Skeletal muscle satellite cell (primary cell): ENCODE results near the gene RLN3.

Experiments
- H3K27me3 ChIP-seq: 2 replicates; pipeline ENCODE4 v1.7.0; 2013; ENCODE audit warnings: low read length; ENCODE audit not compliant: control insufficient read depth, insufficient read depth
- H3K36me3 ChIP-seq: 2 replicates; pipeline ENCODE4 v1.7.0; 2013; ENCODE audit warnings: mild to moderate bottlenecking, control low read depth, low read length; ENCODE audit not compliant: insufficient read depth
- H3K4me1 ChIP-seq: 2 replicates; pipeline ENCODE4 v1.7.0; 2013; ENCODE audit warnings: low read length; ENCODE audit not compliant: control insufficient read depth, insufficient read depth
- H3K4me2 ChIP-seq: 2 replicates; pipeline ENCODE4 v1.7.0; 2013; ENCODE audit warnings: mild to moderate bottlenecking, low read length
- H3K4me3 ChIP-seq: 2 replicates; pipeline ENCODE4 v1.7.0; 2013; ENCODE audit warnings: low read length
- H3K9ac ChIP-seq: 2 replicates; pipeline ENCODE4 v1.7.0; 2013; ENCODE audit warnings: mild to moderate bottlenecking, low read depth, low read length, moderate library complexity
- H3K9me3 ChIP-seq: replicated peaks from 2 replicates; pipeline ENCODE4 v1.7.0; 2013; ENCODE audit warnings: mild to moderate bottlenecking, control low read depth, low read length

The RLN3 gene

DNA sequence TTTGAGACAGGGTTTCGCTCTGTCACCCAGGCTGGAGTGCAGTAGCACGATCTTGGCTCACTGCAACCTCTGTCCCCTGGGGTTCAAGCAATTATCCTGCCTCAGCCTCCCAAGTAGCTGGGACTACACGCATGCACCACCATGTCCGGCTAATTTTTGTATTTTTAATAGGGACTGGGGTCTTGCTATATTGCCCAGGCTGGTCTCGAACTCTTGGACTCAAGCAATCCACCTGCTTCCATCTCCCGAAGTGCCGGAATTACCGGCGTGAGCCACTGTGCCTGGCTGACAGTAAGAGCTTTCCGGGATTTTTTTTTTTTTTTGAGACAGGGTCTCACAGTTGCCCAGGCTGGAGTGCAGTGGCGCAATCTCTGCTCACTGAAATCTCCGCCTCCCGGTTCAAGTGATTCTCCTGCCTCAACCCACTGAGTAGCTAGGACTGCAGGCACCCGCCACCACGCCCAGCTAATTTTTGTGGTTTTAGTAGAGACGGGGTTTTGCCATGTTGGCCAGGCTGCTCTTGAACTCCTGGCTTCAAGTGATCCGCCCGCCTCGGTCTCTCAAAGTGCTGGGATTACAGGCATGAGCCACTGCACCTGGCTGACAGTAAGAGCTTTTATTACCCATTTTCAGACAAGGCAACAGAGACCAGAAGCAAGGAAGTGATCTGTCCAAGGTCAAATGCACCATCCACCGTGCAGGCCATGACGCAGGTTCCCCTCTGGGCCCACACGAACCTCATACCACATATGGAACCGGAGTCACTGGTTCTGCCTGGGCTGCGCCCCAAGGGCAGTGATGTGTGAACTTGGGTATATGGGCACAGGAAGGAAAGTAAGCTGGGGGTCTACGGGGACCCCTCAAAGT, 42.8 kb upstream of the RLN3 start:
- Histone ChIP-seq H3K9me3 (no peaks in the 10 kb centered on the region), H3K4me3 (no peak overlapping the region), H3K36me3 (peaks cover 3% of the 10 kb centered on the region), H3K4me2 (no peak overlapping the region), H3K9ac (no peak overlapping the region), H3K4me1 (peaks cover 13% of the 10 kb centered on the region), H3K27me3 (no peaks in the 10 kb centered on the region)

DNA sequence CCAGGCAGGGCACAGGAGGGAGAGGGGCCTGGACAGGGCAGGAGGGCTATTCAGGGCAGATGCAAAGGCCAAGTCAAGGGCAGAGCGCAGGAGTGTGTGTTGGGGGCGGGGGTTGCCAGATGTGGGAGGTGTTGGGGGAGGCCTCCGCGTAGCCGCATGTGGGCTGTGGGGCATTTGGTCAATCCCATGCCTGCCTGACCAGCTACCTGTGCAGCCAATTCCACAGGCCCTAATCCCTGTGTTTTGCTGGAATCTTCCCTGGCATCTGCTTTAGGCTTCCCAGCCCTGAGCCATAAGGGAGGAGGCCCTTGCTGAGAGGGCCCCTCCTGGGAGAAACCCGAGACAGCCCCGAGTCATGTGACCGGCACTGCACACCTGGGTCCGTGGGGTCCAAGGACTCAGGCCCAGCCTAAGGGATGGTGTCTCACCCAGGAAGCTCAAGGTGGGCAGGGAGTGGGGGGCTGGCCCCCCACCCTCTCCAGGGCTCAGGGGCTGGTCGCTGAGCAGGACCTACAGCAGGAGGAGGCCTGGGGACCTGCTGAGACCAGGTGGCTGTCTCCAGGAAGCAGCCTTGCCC, 42.1 kb upstream of the RLN3 start:
- H3K4me2 ChIP-seq = no peak overlapping the region
- H3K27me3 ChIP-seq = no peaks in the 10 kb centered on the region
- H3K4me3 ChIP-seq = no peak overlapping the region
- H3K4me1 ChIP-seq = peaks cover 13% of the 10 kb centered on the region
- H3K9ac ChIP-seq = no peak overlapping the region
- H3K9me3 ChIP-seq = no peaks in the 10 kb centered on the region
- H3K36me3 ChIP-seq = peaks cover 3% of the 10 kb centered on the region

- peaks cover 13% of the 10 kb centered on the region for H3K4me1 ChIP-seq
- H3K4me3 ChIP-seq = no peak overlapping the region
Observed at GRCh38 chr19:13986348-13986904, 41.5 kb upstream of the RLN3 start.

DNA sequence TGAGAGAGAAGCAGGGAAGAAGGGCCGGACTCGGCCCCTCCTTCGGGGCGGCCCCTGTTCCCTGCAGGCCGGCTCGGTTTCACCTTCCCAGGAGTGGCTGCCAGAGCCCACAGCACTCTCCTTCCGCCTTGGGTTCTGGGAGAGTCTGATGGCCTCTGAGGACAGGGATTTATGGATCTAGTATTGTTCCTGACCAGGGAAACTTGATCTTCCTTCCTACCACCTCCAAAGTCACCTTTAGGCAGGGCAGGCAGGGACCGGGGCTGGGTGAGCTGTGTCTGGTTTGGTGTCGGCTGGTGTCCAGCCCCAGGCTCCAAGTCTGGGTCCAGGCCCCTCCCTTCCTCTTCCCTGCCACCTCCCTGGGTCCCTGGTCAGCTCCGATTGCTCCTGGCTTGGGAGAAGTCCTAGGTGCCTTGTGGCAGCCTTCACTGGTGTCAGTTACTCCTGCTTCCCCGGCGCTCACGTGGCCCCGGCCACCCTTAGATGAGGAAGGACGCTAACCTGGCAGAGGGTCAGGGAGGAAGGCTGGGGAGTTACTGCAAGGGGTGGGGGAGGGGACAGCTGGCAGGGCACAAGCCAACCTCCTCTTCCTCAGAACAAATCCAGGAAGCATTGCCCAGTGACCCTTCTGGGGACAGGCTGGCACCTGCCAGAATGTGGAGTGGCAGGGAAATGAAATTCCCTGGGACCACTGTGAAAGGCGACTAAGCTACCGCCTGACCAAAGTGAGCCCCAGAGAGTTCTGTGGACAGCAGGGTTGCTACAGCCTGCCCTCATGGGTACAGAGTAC, 40.7 kb upstream of the RLN3 start:
- Histone ChIP-seq H3K9me3 (no peaks in the 10 kb centered on the region), H3K36me3 (peaks cover 9% of the 10 kb centered on the region), H3K4me1 (peaks cover 13% of the 10 kb centered on the region), H3K27me3 (no peaks in the 10 kb centered on the region), H3K9ac (no peak overlapping the region), H3K4me3 (no peak overlapping the region), H3K4me2 (no peak overlapping the region)

More at GRCh38 chr19:13986348-13986904, 41.5 kb upstream of the RLN3 start:
- Histone ChIP-seq H3K4me2 (no peak overlapping the region), H3K9ac (no peak overlapping the region), H3K9me3 (no peaks in the 10 kb centered on the region), H3K36me3 (peaks cover 3% of the 10 kb centered on the region), H3K27me3 (no peaks in the 10 kb centered on the region)

- Histone ChIP-seq H3K9ac (no peak overlapping the region), H3K36me3 (peaks cover 9% of the 10 kb centered on the region)
Observed at GRCh38 chr19:13989487-13989886, 38.5 kb upstream of the RLN3 start.

GRCh38 chr19:13990085-13990484, 37.9 kb upstream of the RLN3 start:
- Histone ChIP-seq H3K27me3 (no peaks in the 10 kb centered on the region), H3K9ac (no peak overlapping the region)

More at GRCh38 chr19:13989487-13989886, 38.5 kb upstream of the RLN3 start:
- H3K4me3 ChIP-seq = no peak overlapping the region
- H3K4me1 ChIP-seq = peaks cover 13% of the 10 kb centered on the region
- no peaks in the 10 kb centered on the region for H3K9me3 ChIP-seq
- no peaks in the 10 kb centered on the region for H3K27me3 ChIP-seq
- H3K4me2 ChIP-seq = no peak overlapping the region

GRCh38 chr19:13992025-13992424, 35.9 kb upstream of the RLN3 start:
- no peak overlapping the region for H3K4me3 ChIP-seq
- no peaks in the 10 kb centered on the region for H3K9me3 ChIP-seq
- H3K4me2 ChIP-seq = no peak overlapping the region
- H3K27me3 ChIP-seq = no peaks in the 10 kb centered on the region
- H3K36me3 ChIP-seq = peaks cover 9% of the 10 kb centered on the region
- H3K9ac ChIP-seq = no peak overlapping the region
- H3K4me1 ChIP-seq = peaks cover 7% of the 10 kb centered on the region

More at GRCh38 chr19:13990085-13990484, 37.9 kb upstream of the RLN3 start:
- Histone ChIP-seq H3K9me3 (no peaks in the 10 kb centered on the region), H3K4me3 (no peak overlapping the region), H3K4me2 (no peak overlapping the region), H3K36me3 (peaks cover 9% of the 10 kb centered on the region), H3K4me1 (peaks cover 13% of the 10 kb centered on the region)

GRCh38 chr19:13993590-13994300, 34.2 kb upstream of the RLN3 start:
- H3K4me2 ChIP-seq = no peak overlapping the region
- no peak overlapping the region for H3K4me3 ChIP-seq
- no peak overlapping the region for H3K9ac ChIP-seq
- peaks cover 3% of the 10 kb centered on the region for H3K9me3 ChIP-seq
- H3K36me3 ChIP-seq = peaks cover 22% of the 10 kb centered on the region
- H3K27me3 ChIP-seq = no peaks in the 10 kb centered on the region
- H3K4me1 ChIP-seq = peaks cover 3% of the 10 kb centered on the region

- Histone ChIP-seq H3K27me3 (no peaks in the 10 kb centered on the region), H3K9me3 (peaks cover 10% of the 10 kb centered on the region), H3K36me3 (peaks cover 27% of the 10 kb centered on the region), H3K4me3 (no peak overlapping the region), H3K4me2 (no peak overlapping the region), H3K4me1 (peaks cover 3% of the 10 kb centered on the region), H3K9ac (no peak overlapping the region)
Observed at GRCh38 chr19:13995017-13995728, 32.8 kb upstream of the RLN3 start.

- Histone ChIP-seq H3K9ac (no peak overlapping the region), H3K4me1 (peaks cover 3% of the 10 kb centered on the region), H3K4me3 (no peak overlapping the region), H3K9me3 (peaks cover 10% of the 10 kb centered on the region), H3K27me3 (no peaks in the 10 kb centered on the region), H3K36me3 (peaks cover 27% of the 10 kb centered on the region), H3K4me2 (no peak overlapping the region)
Observed at GRCh38 chr19:13995878-13996765, 31.8 kb upstream of the RLN3 start.
